Right atrium auricular region (tissue), 2 donors: ENCODE results near the gene GMPR2. TPM values are rescaled to one million over a fixed set of nuclear protein-coding genes. Genes with fewer than 3 reads are reported as not detected.

Experiments used
- DNase-seq: peaks from one replicate; pipeline ENCODE4 v3.0.0-alpha.2; 2019; ENCODE audit warnings: low spot score
- H3K27ac ChIP-seq, 2 donors: fragments of 200-600 bp; sonication (generic); 1 replicate in 1 of 2; 2 replicates in 1 of 2; pipeline ENCODE4 v1.5.1; 2016 to 2019
- H3K27me3 ChIP-seq, 2 donors: fragments of 200-600 bp; sonication (generic); one replicate each; pipeline versions ENCODE4 v1.5.1 to v1.6.0; 2017 to 2019
- H3K36me3 ChIP-seq: fragments of 200-600 bp; sonication (generic); one replicate; pipeline ENCODE4 v1.5.1; 2016
- H3K4me1 ChIP-seq, 2 donors: fragments of 200-600 bp; sonication (generic); one replicate each; pipeline versions ENCODE4 v1.5.1 to v1.6.0; 2017 to 2019
- H3K4me3 ChIP-seq, 2 donors: fragments of 200-600 bp; sonication (generic); 1 replicate in 1 of 2; 2 replicates in 1 of 2; pipeline ENCODE4 v1.5.1; 2017 to 2019; ENCODE audit warnings: mild to moderate bottlenecking in 1 of 2, moderate library complexity in 1 of 2
- H3K9me3 ChIP-seq, 2 donors: fragments of 200-600 bp; sonication (generic); one replicate each; pipeline ENCODE4 v1.5.1; 2019
- total RNA-seq, 2 donors: library from RNA; depleted of rRNA; stranded (reverse); fragments of >200 nt; gene quantifications; one replicate each; pipeline ENCODE4 v1.1.0, GENCODE V29; 2016
- TF ChIP-seq, protein P1 (sequence below), 2 donors: fragments of 200-600 bp; sonication (generic); IDR thresholded peaks; one replicate each; pipeline ENCODE4 v1.5.1; 2019; ENCODE audit warnings: antibody characterized with exemption in 2 of 2

Gene GMPR2
- total RNA-seq, 2 donors from 2014 or later: 28.1 to 31.7 TPM

GRCh38 chr14:24284501-24285035 lies 51.8 kb downstream of the GMPR2 start:
- TF ChIP-seq, protein P1, sequence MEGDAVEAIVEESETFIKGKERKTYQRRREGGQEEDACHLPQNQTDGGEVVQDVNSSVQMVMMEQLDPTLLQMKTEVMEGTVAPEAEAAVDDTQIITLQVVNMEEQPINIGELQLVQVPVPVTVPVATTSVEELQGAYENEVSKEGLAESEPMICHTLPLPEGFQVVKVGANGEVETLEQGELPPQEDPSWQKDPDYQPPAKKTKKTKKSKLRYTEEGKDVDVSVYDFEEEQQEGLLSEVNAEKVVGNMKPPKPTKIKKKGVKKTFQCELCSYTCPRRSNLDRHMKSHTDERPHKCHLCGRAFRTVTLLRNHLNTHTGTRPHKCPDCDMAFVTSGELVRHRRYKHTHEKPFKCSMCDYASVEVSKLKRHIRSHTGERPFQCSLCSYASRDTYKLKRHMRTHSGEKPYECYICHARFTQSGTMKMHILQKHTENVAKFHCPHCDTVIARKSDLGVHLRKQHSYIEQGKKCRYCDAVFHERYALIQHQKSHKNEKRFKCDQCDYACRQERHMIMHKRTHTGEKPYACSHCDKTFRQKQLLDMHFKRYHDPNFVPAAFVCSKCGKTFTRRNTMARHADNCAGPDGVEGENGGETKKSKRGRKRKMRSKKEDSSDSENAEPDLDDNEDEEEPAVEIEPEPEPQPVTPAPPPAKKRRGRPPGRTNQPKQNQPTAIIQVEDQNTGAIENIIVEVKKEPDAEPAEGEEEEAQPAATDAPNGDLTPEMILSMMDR (IDR thresholded peaks at IDR 0.05): no peak
- no peaks in the 10 kb centered on the region for H3K9me3 ChIP-seq
- H3K4me1 ChIP-seq: peaks cover 0 to 15% of the 10 kb centered on the region in 2 donors
- H3K27me3 ChIP-seq: no peaks in the 10 kb centered on the region
- H3K36me3 ChIP-seq: peaks cover 5% of the 10 kb centered on the region
- H3K27ac ChIP-seq: no peak overlapping the region
- DNase-seq: no peak
- H3K4me3 ChIP-seq: no peak overlapping the region

DNA sequence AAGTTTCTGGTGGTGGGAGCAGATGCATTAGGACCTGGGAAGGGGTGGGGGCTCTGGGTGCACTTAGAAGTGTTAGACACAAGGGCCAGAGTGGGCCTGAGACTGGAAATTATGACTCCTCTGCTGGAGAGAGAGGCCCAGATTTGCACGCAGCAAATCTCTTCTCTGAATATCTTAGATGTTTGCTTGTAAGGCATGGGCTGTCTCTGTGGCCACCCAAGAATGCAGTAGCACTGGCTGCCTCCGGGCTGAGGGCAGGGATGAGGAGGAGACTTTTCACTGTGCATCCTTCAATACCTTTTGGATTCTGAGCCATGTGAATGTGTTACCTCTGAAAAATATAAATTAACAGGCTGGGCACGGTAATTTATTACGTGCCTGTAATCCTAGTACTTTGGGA lies 52.6 kb downstream of the GMPR2 start:
- H3K4me1 ChIP-seq: peaks cover 0 to 7% of the 10 kb centered on the region in 2 donors
- no peak for DNase-seq
- peaks cover 12% of the 10 kb centered on the region for H3K36me3 ChIP-seq
- H3K27ac ChIP-seq: no peak overlapping the region
- H3K4me3 ChIP-seq: no peak overlapping the region
- H3K27me3 ChIP-seq: no peaks in the 10 kb centered on the region
- TF ChIP-seq, protein P1 (IDR thresholded peaks at IDR 0.05): no peak
- no peaks in the 10 kb centered on the region for H3K9me3 ChIP-seq

DNA sequence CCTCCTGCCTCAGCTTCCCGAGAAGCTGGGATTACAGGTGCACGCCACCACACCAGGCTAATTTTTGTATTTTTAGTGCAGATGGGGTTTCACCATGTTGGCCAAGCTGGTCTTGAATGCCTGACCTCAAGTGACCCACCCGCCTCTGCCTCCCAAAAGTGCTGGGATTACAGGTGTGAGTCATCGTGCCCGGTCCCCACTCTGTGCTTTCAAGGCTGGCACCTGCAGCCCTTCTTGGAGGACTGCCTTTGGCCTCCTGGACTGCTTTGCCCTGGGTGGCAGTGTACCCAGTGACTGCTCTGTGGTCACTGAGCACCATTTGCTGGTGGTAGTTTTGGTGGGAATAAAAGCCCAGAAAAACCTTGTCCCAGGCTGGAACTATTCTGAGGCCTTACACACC lies 54.3 kb downstream of the GMPR2 start:
- Histone ChIP-seq H3K36me3 (peaks cover 24% of the 10 kb centered on the region), H3K9me3 (no peaks in the 10 kb centered on the region), H3K4me1 (no peaks in the 10 kb centered on the region), H3K4me3 (no peak overlapping the region), H3K27me3 (no peaks in the 10 kb centered on the region), H3K27ac (no peak overlapping the region)
- DNase-seq: no peak
- TF ChIP-seq, protein P1 (IDR thresholded peaks at IDR 0.05): no peak

Other genes starting within 250 kb of the GMPR2 start
- 10 to 100 TPM; 10.6 to 17.6 TPM for gene DHRS4L2, start 244.0 kb upstream of the GMPR2 start, total RNA-seq
- gene CARMIL3, start 180.9 kb upstream of the GMPR2 start, total RNA-seq: not detected
- under 1 TPM in 1 of 2 donors, not detected in 1; 0.24 TPM for gene CPNE6, start 161.4 kb upstream of the GMPR2 start, total RNA-seq
- 10 to 100 TPM in 1 of 2 donors, 1 to 10 TPM in 1; 1.8 to 10.7 TPM for gene PCK2, start 138.6 kb upstream of the GMPR2 start, total RNA-seq
- 10 to 100 TPM; 54.1 to 69.8 TPM for gene DCAF11, start 118.2 kb upstream of the GMPR2 start, total RNA-seq
- gene NRL, start 118.0 kb upstream of the GMPR2 start, total RNA-seq: 1 to 10 TPM; 2.5 to 5.0 TPM
- gene FITM1, start 102.3 kb upstream of the GMPR2 start, total RNA-seq: 100 to 1,000 TPM in 1 of 2 donors, 10 to 100 TPM in 1; 74.3 to 180 TPM
- 100 to 1,000 TPM in 1 of 2 donors, 10 to 100 TPM in 1; 72.9 to 112 TPM for gene PSME1, start 96.7 kb upstream of the GMPR2 start, total RNA-seq
- 10 to 100 TPM in 1 of 2 donors, 1 to 10 TPM in 1; 9.9 to 16.8 TPM for gene EMC9, start 91.3 kb upstream of the GMPR2 start, total RNA-seq
- gene PSME2, start 86.3 kb upstream of the GMPR2 start, total RNA-seq: 10 to 100 TPM; 23.1 to 40.6 TPM
- gene RNF31, start 85.4 kb upstream of the GMPR2 start, total RNA-seq: 10 to 100 TPM; 24.1 to 47.5 TPM
- 10 to 100 TPM; 29.2 to 33.1 TPM for gene IRF9, start 71.7 kb upstream of the GMPR2 start, total RNA-seq
- gene REC8, start 60.8 kb upstream of the GMPR2 start, total RNA-seq: 1 to 10 TPM; 3.8 to 5.6 TPM
- gene IPO4, start 44.1 kb upstream of the GMPR2 start, total RNA-seq: 10 to 100 TPM; 12.1 to 15.7 TPM
- 10 to 100 TPM; 23.5 to 42.7 TPM for gene TM9SF1, start 37.5 kb upstream of the GMPR2 start, total RNA-seq
- gene TSSK4, start 27.2 kb upstream of the GMPR2 start, total RNA-seq: not detected
- 10 to 100 TPM; 31.6 to 63.0 TPM for gene CHMP4A, start 19.4 kb upstream of the GMPR2 start, total RNA-seq
- gene MDP1, start 16.9 kb upstream of the GMPR2 start, total RNA-seq: 10 to 100 TPM; 15.5 to 19.7 TPM
- gene NEDD8, start 562 bp upstream of the GMPR2 start, total RNA-seq: 100 to 1,000 TPM; 184 to 206 TPM
- 10 to 100 TPM; 28.2 to 36.3 TPM for gene TINF2, start 9.7 kb downstream of the GMPR2 start, total RNA-seq
- gene TGM1, start 30.2 kb downstream of the GMPR2 start, total RNA-seq: 10 to 100 TPM; 11.9 to 36.9 TPM
- 10 to 100 TPM; 21.3 to 22.2 TPM for gene RABGGTA, start 38.7 kb downstream of the GMPR2 start, total RNA-seq
- gene DHRS1, start 66.9 kb downstream of the GMPR2 start, total RNA-seq: 10 to 100 TPM; 10.1 to 13.7 TPM
- gene NOP9, start 66.9 kb downstream of the GMPR2 start, total RNA-seq: 10 to 100 TPM; 13.9 to 15.5 TPM
- gene CIDEB, start 75.0 kb downstream of the GMPR2 start, total RNA-seq: 1 to 10 TPM; 2.0 to 6.6 TPM
- gene LTB4R2, start 77.2 kb downstream of the GMPR2 start, total RNA-seq: 1 to 10 TPM in 1 of 2 donors, under 1 TPM in 1; 0.98 to 1.4 TPM
- 1 to 10 TPM; 1.9 to 3.0 TPM for gene LTB4R, start 78.6 kb downstream of the GMPR2 start, total RNA-seq
- gene ADCY4, start 102.1 kb downstream of the GMPR2 start, total RNA-seq: 10 to 100 TPM; 17.1 to 25.5 TPM
- gene RIPK3, start 107.1 kb downstream of the GMPR2 start, total RNA-seq: 1 to 10 TPM; 1.9 to 3.8 TPM
- 10 to 100 TPM; 12.5 to 13.4 TPM for gene NFATC4, start 135.3 kb downstream of the GMPR2 start, total RNA-seq
- gene NYNRIN, start 166.1 kb downstream of the GMPR2 start, total RNA-seq: 10 to 100 TPM in 1 of 2 donors, 1 to 10 TPM in 1; 6.0 to 10.1 TPM
- gene CBLN3, start 196.7 kb downstream of the GMPR2 start, total RNA-seq: 1 to 10 TPM in 1 of 2 donors, under 1 TPM in 1; 0.48 to 1.4 TPM
- 10 to 100 TPM; 16.3 to 23.0 TPM for gene KHNYN, start 197.0 kb downstream of the GMPR2 start, total RNA-seq
- gene SDR39U1, start 209.8 kb downstream of the GMPR2 start, total RNA-seq: 10 to 100 TPM; 49.2 to 55.1 TPM